HG02642 (cell line): Measurements from ENCODE around the gene CEMIP2.

Experiments used
- ATAC-seq: cut with Tn5 transposase; IDR thresholded peaks from one replicate; pipeline ENCODE4 v1.9.1; 2021; ENCODE audit warnings: mild to moderate bottlenecking; ENCODE audit not compliant: unreplicated experiment, poor library complexity

The CEMIP2 gene

DNA sequence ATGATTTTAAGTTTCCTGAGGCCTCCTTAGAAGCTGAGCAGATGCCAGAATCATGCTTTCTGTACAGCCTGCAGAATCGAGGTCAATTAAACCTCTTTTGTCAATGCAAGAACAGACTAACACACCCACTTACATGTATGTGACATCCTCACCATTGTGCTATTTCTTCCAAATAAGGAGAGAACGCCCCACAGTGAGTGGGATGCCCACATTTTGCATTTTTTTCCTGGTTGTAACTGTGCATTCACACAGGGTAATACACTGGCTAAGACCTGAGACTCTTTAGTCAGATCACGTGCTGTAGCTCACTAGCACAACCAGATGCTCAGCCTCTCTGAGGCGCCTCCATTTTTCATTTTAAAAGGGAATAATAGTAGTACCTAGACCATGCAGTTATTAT is 4.4 kb upstream of the CEMIP2 start:
- no peak for ATAC-seq

DNA sequence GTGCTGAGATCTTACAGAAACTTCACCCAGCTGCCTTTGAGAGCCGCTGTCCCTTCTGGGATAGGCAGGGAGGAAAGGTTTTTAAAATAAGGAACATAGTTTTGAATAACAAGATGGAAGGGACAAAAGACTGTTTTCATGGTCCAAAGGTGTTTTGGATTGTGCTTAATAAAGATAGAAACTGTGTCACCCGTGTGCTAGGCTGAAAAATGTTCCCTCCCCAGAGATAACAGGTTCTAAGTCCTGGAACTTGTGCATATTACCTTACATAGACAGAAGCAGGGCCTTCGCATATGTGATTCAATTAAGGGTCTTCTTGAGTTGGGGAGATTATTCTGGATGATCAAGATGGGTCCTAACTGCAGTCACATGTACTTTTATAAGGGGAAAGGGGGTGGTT is 1.9 kb upstream of the CEMIP2 start:
- no peak for ATAC-seq

DNA sequence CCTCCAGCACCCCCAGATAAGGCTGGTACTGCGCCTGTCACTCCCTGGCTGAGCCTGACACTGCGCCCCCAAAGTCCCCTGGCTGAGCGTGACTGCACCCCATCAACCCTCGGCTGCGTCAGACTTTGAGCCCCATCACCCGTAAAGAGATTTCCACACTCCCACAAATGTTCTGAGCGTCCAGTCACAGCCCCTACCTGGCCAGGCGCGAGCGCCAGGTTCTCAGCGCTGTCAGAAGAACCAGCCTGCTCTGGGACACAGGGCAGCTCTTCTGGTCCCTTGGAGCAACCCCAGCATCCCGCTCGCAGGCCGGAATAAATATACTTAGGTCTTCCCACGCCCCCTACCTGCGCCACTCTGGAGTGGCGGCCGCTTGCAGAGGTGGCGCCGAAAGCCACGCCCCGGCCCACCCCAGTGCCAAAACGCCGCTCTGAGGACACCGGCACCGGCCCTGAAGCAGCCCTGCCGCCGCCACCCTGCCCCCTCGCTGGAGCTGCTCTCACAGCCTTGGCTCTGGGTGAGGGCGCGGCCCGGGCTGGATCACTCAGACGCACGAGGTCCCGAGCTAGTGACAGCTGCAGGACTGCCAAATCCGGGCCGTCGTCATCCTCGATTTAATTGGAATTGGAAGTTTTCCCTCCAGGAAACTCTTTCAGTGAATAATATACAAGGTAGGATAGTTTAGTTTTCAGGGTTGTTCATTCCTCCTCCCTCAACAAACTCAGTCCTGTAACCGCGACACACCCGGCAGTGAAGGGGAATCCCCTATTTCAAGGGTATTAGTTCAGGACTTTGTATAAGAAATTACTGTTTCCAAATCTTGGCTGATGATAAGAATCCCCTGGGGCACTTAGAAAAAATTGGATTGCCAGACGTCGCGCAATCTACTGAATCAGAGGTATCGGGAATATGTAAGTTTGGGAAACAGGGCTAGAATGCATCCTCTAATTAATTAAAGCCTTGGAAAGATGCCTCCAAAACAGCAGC is 1.2 kb upstream of the CEMIP2 start:
- ATAC-seq: peak; percentile 38

DNA sequence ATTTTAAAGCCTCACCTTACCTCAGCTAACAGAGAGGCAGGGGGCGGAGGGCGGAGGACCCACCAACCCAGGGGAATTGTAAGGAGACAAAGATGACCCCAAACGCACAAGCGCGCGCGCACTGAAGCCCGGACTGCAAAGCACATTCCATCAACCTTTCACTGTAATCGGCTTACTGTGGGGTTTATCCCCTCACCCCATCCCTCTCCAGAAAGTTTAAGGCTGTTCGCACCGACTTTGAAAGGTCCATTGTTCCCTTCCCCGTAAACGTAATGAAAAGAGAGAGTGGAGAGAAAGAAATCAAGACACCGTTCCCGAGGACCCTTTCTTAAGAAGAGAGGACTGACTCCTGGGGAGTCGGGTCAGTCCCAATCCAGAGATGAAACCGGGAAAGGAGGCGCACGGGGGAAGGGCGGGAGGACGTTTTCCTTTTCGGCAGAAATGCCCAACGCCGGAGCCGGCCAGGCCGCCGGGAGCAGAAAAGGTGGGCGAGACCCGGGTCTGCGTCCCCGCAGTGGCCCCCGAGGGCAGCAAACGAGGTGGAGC is 464 bp downstream of the CEMIP2 start:
- ATAC-seq: no peak

DNA sequence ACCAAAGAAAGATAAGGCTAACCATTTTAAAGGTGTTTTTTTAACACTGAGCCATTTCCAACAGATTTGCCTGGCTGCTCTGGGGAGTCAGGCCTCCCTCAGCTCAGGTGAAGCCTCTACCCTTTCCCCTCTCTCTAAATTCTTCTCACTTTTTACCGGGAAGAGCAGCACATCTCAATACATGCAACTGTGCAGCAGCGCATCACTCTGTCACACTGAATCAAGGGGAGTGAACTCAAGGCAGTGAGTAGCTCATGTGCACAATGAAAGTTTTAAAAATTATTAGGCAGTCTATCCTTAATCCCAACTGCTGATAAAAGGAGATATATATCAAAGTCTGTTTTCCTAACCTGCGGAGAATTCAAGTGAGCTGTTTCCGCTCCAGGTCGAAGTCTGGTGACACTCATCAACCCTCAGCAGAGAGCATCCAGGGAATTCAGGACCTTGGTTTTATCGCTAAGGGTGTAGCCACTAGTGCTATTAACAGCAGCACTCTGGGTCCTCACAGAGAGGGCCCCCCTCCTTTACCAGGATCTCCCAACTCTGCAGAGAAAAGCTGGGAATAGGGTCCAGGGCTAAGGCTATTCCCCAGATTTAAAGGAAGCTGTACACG is 1.0 kb downstream of the CEMIP2 start:
- no peak for ATAC-seq

DNA sequence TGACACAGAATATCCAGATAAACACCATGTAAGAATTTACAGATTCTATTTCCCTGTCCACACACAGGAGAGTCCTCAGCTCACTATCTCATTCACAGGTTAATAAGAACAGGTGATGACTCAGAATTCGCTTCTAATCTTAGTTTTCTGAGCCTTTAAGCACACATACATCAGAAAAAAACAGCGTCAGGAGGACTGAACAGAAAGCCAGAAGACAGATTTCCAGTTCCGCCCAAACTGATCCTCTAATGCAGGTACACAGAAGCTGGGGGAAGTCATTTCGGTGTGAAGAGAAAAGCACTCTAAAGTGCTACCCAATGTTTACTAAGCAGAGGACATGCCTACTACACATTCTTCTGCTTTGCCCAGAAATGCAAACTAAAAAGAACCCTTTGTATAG is 1.6 kb downstream of the CEMIP2 start:
- no peak for ATAC-seq

DNA sequence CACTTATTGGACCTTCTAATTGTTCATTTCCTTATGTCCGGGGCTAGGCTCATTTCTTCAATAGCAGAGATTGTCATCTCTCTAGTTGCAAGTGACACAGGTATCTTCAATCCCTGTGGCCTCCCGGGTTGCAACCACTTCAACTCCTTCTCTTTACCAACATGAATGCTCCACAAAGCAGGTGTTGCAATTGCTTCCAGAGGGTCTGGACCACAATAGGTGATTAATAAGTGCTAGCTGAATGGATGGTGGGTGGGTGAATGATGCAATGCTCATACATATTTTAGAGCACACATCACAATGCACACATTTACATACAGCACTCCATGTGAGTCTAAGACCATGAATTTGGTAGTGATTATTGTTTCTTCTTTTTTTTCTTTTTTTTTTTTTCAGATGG is 2.6 kb downstream of the CEMIP2 start:
- no peak for ATAC-seq

DNA sequence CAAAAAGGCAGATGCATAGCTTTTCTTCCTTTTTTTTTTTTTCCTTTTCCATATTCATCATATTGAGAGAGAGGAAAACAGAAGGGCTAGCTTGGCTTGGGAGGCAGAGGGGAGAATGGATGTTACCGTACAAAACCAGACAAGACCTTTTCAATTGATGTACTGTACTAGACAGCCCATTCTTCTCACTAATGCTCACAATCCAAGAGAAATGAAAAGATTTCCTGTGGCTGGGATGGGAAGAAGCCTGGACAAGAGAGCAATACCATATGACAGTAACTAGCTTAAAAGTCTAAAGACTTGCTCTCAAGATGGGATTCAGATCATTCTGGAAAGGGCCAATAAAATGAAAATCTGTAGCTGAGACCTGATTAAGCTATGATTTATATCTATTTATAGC is 3.4 kb downstream of the CEMIP2 start:
- ATAC-seq: no peak

DNA sequence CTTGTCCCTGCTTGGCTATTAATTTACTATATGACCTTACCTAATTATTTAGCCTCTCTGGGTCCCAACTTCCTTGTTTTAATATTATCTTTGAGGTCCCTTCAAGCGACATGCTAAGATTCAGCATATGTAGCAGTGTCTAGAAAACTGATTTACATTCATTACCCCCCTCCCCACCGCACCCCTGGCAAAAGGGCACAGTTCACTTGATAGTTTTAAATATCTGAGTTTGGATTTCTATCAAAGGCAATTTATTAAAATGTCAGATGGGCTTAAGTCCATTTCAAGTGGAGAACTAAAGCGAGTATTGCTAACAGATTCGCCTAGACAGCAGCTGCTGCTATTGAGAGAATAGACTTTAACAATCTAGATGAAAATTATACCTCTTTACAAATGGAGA is 3.9 kb downstream of the CEMIP2 start:
- ATAC-seq: no peak

DNA sequence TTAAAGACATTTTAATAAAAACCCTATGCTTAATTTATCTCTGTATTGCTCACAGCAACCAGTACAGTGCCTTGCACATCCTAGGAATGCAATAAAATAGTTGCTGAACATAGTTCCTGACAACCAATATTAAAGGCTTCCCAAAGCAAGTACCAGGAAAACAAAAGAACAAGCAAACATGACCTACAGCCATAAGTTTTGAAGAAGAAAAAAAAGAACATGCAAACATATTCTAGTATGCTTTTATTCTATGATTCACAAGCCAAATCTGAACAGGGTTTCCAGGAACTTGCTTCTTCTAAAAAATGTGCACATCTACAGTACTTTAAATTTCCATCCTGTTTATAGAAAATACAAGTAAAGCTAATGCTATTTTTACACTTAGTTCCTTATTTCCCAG is 4.5 kb downstream of the CEMIP2 start:
- ATAC-seq: no peak

DNA sequence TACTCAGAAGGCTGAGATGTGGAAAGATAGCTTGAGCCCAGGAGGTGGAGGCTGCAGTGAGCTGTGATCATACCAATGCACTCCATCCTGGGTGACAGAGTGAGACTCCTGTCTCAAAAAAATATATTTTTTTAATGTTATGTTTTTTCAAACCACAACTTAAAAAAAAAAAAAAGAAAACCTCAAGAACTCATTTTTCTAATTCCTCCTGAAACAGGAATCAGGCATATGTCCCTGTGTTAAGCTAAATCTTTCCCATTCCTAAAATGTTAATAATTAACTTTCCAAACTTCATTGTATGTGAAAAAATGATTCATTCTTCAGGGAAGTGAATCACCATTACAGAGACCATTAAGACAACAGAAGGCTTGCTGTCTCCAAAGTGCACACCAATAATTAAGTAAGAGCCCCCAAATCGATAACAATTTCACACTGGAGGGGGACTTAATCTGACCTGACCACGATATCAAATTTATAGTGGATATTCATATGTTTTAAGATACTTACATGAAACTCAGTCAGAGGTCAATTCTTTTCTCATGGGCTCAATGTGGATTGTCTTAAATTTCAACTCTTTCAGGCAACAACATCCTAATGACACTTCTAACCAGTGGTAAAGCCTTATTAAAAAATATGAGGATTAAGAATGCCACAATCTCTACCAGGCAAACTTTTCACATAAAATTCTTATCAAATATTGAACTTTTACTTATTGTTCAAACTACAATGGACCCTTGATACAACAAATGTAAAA is 5.2 kb downstream of the CEMIP2 start:
- no peak for ATAC-seq

DNA sequence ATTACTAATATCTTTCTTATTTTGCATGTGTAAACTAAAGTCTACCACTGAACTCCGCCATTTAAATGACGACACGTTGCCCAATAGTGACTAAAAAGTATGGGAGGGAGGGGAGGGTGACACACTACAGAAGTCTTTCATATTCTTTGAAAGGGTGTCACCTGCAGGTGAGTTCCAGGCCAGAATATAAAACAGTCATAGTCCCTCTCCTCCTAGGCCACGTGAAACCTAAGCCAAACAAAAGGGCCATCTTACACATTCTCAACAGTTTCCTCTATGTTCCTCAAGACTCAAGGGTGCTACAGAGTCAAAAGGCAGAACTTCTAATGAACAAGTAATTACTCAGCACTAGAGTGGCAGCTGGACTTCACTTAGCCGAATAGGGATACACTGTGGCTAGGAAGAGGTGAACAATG is 6.4 kb downstream of the CEMIP2 start:
- ATAC-seq: no peak

DNA sequence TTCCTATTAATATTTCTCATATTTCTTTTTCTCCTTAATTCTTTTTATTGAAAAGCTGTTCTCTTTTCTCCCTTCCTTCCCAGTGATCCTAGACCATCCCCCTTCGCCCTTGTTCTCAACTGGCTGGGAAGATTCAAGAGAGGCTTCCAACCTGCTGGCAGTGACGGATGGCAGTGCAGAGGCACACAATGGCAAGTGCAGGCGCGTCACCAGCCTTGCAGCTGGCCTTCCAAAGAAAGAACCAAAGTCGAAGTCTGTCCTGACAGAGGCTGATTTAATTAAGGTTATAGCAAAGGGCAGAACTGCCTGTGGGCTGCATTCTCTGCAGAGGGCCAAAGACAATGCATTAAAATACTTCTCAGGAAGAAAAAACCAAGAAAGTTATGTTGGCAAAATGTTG is 7.4 kb downstream of the CEMIP2 start:
- no peak for ATAC-seq

DNA sequence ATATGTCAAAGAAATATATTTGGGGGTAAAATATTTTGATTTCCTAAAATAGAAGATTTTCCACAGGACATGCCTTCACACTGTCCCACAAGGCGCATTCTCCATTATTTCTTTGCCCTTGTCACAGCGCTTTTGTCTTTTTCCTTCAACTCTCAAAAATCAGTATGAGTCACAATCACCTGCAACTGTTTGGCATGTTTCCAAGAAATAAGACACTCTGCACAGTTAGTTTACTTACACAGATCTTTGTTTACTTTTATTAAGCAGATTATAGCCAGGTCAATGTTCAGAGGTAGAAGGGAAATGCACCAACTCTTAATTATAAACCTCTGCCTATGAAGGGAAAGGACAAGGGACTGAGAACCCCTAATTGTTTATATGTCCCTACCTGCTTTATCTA is 9.5 kb downstream of the CEMIP2 start:
- no peak for ATAC-seq

DNA sequence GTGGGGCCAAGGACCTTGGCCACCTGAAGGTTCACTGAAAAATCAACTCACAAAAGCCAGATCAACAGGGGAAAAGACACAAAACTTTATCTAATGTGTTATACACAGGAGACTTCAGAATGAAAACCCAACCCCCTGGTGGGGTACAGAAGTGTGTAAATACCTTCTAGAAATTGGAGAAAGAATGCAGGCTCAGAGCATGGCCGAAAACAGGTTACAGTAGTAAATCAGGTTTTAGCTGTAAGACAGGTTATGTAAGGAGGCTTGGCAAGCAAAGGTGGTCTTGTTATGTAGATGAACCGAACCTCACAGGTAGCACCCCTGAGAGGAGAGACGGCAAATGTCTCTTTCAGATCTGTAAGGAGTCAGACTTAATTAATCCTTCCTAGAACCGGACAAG is 10.0 kb downstream of the CEMIP2 start:
- ATAC-seq: no peak

DNA sequence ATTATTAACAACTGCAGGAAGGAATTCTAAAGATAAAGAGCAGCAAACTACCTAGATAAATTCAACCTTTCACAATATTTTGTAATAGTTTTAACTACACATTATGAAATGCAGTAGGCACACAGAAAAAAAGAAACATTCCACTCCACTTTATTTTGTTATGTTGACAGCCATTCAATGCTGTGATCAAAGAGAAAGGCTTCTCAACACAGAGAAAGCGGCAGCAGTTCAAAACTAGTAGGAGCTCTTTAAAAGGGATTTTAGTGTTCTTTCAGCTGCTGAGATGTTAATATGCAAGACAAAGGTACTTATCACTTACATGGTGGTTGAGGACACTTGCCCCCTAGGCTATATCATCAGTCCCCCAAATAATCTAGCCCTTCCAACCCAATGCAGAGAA is 11.6 kb downstream of the CEMIP2 start:
- no peak for ATAC-seq

DNA sequence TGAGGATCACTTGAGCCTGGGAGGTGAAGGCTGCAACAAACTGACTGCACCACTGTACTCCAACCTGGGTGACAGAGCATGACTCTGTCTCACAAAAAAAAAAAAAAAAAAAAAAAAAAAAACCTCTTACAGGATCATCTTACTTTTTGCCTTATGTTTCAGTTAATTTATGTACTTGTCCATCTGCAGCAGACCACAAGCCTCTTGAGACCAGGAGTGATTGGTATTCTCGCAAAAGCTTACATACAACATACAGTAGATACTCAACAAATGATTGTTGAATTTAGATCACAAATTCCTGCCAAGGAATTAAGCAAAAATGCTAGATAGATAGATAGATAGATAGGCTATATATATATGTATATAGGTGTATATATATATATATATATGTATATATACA is 12.4 kb downstream of the CEMIP2 start:
- no peak for ATAC-seq

DNA sequence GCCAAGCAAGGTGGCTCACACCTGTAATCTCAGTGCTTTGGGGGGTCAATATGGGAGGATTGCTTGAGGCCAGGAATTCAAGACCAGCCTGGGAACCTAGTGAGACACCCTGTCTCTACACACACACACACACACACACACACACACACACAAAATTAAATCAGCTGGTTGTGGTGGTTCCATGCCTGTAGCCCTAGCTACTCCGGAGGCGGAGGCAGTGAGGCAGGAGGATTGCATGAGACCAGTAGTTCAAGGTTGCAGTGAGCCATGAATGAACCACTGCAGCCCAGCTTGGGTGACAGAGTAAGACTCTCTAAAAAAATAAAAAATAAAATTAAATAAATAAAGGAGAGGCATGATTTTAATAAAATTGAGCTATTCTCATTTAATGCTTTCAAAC is 13.1 kb downstream of the CEMIP2 start:
- ATAC-seq: no peak

DNA sequence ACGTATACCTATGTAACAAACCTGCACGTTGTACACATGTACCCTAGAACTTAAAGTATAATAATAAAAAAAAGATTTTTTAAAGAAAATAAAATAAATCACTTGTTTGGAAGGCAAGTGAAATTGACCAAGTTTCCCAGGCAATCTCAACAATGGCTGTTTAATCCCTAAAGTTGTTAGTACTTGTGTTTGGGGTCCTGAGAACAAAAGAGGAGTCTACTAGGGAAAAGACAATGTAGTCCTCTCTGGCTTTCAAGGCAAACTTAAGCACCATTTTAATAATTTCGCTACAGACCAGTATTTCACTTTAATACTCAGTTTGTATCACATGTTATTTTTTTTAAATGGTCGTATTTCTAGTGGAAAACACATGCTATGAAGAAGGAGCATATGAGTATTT is 14.2 kb downstream of the CEMIP2 start:
- ATAC-seq: no peak

DNA sequence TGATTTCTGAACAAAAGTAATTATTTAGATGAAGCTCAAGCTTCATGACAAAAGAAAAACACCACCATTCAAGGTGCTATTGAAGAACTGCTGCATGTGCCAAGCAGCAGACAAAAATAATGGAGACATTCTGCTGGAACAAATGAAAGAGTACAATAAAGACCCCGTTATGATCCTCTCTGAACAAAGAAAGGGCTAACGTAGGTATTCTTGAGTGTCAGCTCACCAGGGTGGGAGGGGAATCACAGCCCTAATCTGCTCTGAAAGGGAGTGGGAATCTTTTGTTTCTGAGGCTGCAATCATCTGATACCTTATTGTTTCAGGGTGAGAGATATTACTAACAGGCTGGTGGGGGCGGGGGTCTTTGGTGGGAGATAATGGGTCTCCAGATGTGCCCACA is 15.4 kb downstream of the CEMIP2 start:
- ATAC-seq: no peak

DNA sequence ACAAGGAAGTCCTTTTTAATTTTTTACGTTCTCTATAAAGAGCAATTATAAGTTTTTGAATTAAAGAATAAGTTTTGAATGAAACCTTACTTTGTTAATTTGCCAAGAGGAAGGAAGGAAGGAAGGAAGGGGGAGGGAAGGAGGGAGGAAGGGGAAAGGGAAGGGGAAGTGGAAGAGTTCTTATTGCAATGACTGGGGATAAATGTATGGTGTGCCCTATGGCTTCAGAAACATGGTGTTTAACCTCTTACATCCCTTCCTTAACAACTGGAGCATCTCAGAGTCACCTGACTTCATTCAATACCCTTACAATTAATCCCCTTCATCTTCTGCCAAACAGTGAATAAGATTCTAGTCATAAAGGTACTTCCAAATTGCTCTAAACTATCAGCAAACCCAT is 16.0 kb downstream of the CEMIP2 start:
- no peak for ATAC-seq
